Fibroblast of skin of back (primary cell): ENCODE measurements around the gene FIGN.

Experiments
- DNase-seq: peaks from one replicate; pipeline ENCODE4 v3.0.0-alpha.2; 2013

Gene FIGN

GRCh38 chr2:163610817-163611556 is 124.8 kb downstream of the FIGN start:
- DNase-seq, result no peak

- no peak for DNase-seq
These were observed 128.2 kb downstream of the FIGN start for GRCh38 chr2:163607630-163608029.

GRCh38 chr2:163606878-163607277 is 128.9 kb downstream of the FIGN start:
- peak; percentile 16 for DNase-seq

GRCh38 chr2:163605779-163606178 is 130.0 kb downstream of the FIGN start:
- no peak for DNase-seq

- DNase-seq, result peak; percentile 85
These were observed 130.8 kb downstream of the FIGN start for GRCh38 chr2:163604941-163605555.

GRCh38 chr2:163602196-163602595 is 133.6 kb downstream of the FIGN start:
- DNase-seq, result no peak

GRCh38 chr2:163601377-163601776 is 134.4 kb downstream of the FIGN start:
- peak; percentile 8 for DNase-seq

- DNase-seq, result peak; percentile 9
These were observed 135.0 kb downstream of the FIGN start for GRCh38 chr2:163600801-163601200.

- DNase-seq, result peak; percentile 2
These were observed 140.8 kb downstream of the FIGN start for GRCh38 chr2:163595028-163595427.

- DNase-seq, result no peak
These were observed 141.3 kb downstream of the FIGN start for GRCh38 chr2:163594497-163594896.

GRCh38 chr2:163593982-163594381 is 141.8 kb downstream of the FIGN start:
- no peak for DNase-seq

- no peak for DNase-seq
These were observed 142.7 kb downstream of the FIGN start for GRCh38 chr2:163592954-163593622.

GRCh38 chr2:163591461-163591860 is 144.3 kb downstream of the FIGN start:
- DNase-seq, result no peak

- DNase-seq, result no peak
These were observed 155.1 kb downstream of the FIGN start for GRCh38 chr2:163580757-163581156.

GRCh38 chr2:163574309-163574708 is 161.5 kb downstream of the FIGN start:
- DNase-seq, result no peak

GRCh38 chr2:163573652-163574051 is 162.2 kb downstream of the FIGN start:
- no peak for DNase-seq

- DNase-seq, result no peak
These were observed 163.0 kb downstream of the FIGN start for GRCh38 chr2:163572850-163573249.

- DNase-seq, result no peak
These were observed 164.2 kb downstream of the FIGN start for GRCh38 chr2:163571423-163572102.

- DNase-seq, result no peak
These were observed 165.4 kb downstream of the FIGN start for GRCh38 chr2:163570391-163570790.

- no peak for DNase-seq
These were observed 170.6 kb downstream of the FIGN start for GRCh38 chr2:163565192-163565591.

GRCh38 chr2:163564236-163564635 is 171.6 kb downstream of the FIGN start:
- no peak for DNase-seq

- DNase-seq, result no peak
These were observed 172.5 kb downstream of the FIGN start for GRCh38 chr2:163563336-163563735.
